ENCODE results near the gene SHMT2. TPM values are rescaled to one million over a fixed set of nuclear protein-coding genes. Genes with fewer than 3 reads are reported as not detected.

SHMT2 gene
- total RNA-seq, 1 donor from 2014 or later = 90.2 TPM

GRCh38 chr12:57188090-57188425, 41.5 kb upstream of the SHMT2 start:
- H2AFZ ChIP-seq (replicated peaks) = no peak overlapping the region
- no peak overlapping the region for H3K4me3 Mint-ChIP-seq
- H3K27ac Mint-ChIP-seq = no peak overlapping the region
- H3K9me3 Mint-ChIP-seq = no peaks in the 10 kb centered on the region
- no peaks in the 10 kb centered on the region for H3K4me1 Mint-ChIP-seq
- H3K79me2 ChIP-seq (ENCODE audit: low read depth) = no peaks in the 10 kb centered on the region
- no peak overlapping the region for H3K4me3 ChIP-seq
- H3K4me1 ChIP-seq = no peaks in the 10 kb centered on the region
- no peak overlapping the region for H3K9ac ChIP-seq
- H3K27ac ChIP-seq = no peak overlapping the region
- no peaks in the 10 kb centered on the region for H3K27me3 ChIP-seq
- H3K4me2 ChIP-seq = no peak overlapping the region
- peaks cover 4% of the 10 kb centered on the region for H4K20me1 ChIP-seq (ENCODE audit: low read depth)
- DNase-seq (ENCODE audit: low spot score) = no peak
- H3K27me3 Mint-ChIP-seq (ENCODE audit: insufficient read depth, low read depth) = peaks cover 12% of the 10 kb centered on the region
- no peaks in the 10 kb centered on the region for H3F3A ChIP-seq (ENCODE audit: low read depth)
- no peaks in the 10 kb centered on the region for H3K9me3 ChIP-seq (ENCODE audit: low read depth)
- TF ChIP-seq CTCF (IDR thresholded peaks at IDR 0.05) = no peak
- TF ChIP-seq EZH2phosphoT487 (IDR thresholded peaks at IDR 0.05) = no peak
- no peak for TF ChIP-seq EZH2 (IDR thresholded peaks at IDR 0.05)
- H3K36me3 Mint-ChIP-seq = peaks cover 36% of the 10 kb centered on the region
- H3K36me3 ChIP-seq = no peaks in the 10 kb centered on the region

GRCh38 chr12:57190037-57190436, 39.5 kb upstream of the SHMT2 start:
- H3K4me3 Mint-ChIP-seq = no peak overlapping the region
- no peaks in the 10 kb centered on the region for H3K4me1 Mint-ChIP-seq
- Histone ChIP-seq H3K4me3 (no peak overlapping the region), H3K4me1 (no peaks in the 10 kb centered on the region), H3K4me2 (no peak overlapping the region), H3K9ac (no peak overlapping the region), H3K36me3 (no peaks in the 10 kb centered on the region), H3F3A (ENCODE audit: low read depth) (no peaks in the 10 kb centered on the region), H3K79me2 (ENCODE audit: low read depth) (no peaks in the 10 kb centered on the region), H3K9me3 (ENCODE audit: low read depth) (no peaks in the 10 kb centered on the region), H4K20me1 (ENCODE audit: low read depth) (no peaks in the 10 kb centered on the region), H3K27me3 (no peaks in the 10 kb centered on the region), H2AFZ (replicated peaks) (no peak overlapping the region), H3K27ac (no peak overlapping the region)
- no peak overlapping the region for H3K27ac Mint-ChIP-seq
- H3K9me3 Mint-ChIP-seq = no peaks in the 10 kb centered on the region
- peaks cover 32% of the 10 kb centered on the region for H3K36me3 Mint-ChIP-seq
- no peak for DNase-seq (ENCODE audit: low spot score)
- TF ChIP-seq EZH2phosphoT487 (IDR thresholded peaks at IDR 0.05) = no peak
- no peak for TF ChIP-seq CTCF (IDR thresholded peaks at IDR 0.05)
- TF ChIP-seq EZH2 (IDR thresholded peaks at IDR 0.05) = no peak
- H3K27me3 Mint-ChIP-seq (ENCODE audit: insufficient read depth, low read depth) = peaks cover 12% of the 10 kb centered on the region

- Mint-ChIP-seq H3K27ac (no peak overlapping the region), H3K4me1 (no peaks in the 10 kb centered on the region), H3K9me3 (no peaks in the 10 kb centered on the region), H3K27me3 (ENCODE audit: insufficient read depth, low read depth) (peaks cover 12% of the 10 kb centered on the region), H3K36me3 (peaks cover 34% of the 10 kb centered on the region), H3K4me3 (no peak overlapping the region)
- Histone ChIP-seq H3K9ac (no peak overlapping the region), H3K36me3 (no peaks in the 10 kb centered on the region), H3K4me3 (no peak overlapping the region), H2AFZ (replicated peaks) (no peak overlapping the region), H3K27ac (no peak overlapping the region), H3F3A (ENCODE audit: low read depth) (no peaks in the 10 kb centered on the region), H3K9me3 (ENCODE audit: low read depth) (no peaks in the 10 kb centered on the region), H3K4me1 (no peaks in the 10 kb centered on the region), H3K79me2 (ENCODE audit: low read depth) (no peaks in the 10 kb centered on the region), H4K20me1 (ENCODE audit: low read depth) (no peaks in the 10 kb centered on the region), H3K4me2 (no peak overlapping the region), H3K27me3 (no peaks in the 10 kb centered on the region)
- TF ChIP-seq CTCF (IDR thresholded peaks at IDR 0.05) = no peak
- no peak for TF ChIP-seq EZH2 (IDR thresholded peaks at IDR 0.05)
- TF ChIP-seq EZH2phosphoT487 (IDR thresholded peaks at IDR 0.05) = no peak
- no peak for DNase-seq (ENCODE audit: low spot score)
These were observed 38.7 kb upstream of the SHMT2 start for GRCh38 chr12:57190821-57191220.

GRCh38 chr12:57191410-57191809, 38.1 kb upstream of the SHMT2 start:
- Histone ChIP-seq H3K9me3 (ENCODE audit: low read depth) (no peaks in the 10 kb centered on the region), H3F3A (ENCODE audit: low read depth) (no peaks in the 10 kb centered on the region), H3K4me3 (no peak overlapping the region), H3K36me3 (no peaks in the 10 kb centered on the region), H3K4me2 (no peak overlapping the region), H3K79me2 (ENCODE audit: low read depth) (no peaks in the 10 kb centered on the region), H3K4me1 (no peaks in the 10 kb centered on the region), H3K27me3 (no peaks in the 10 kb centered on the region), H3K27ac (no peak overlapping the region), H3K9ac (no peak overlapping the region), H2AFZ (replicated peaks) (no peak overlapping the region), H4K20me1 (ENCODE audit: low read depth) (no peaks in the 10 kb centered on the region)
- Mint-ChIP-seq H3K4me3 (no peak overlapping the region), H3K27me3 (ENCODE audit: insufficient read depth, low read depth) (peaks cover 12% of the 10 kb centered on the region), H3K27ac (no peak overlapping the region), H3K4me1 (no peaks in the 10 kb centered on the region), H3K36me3 (peaks cover 30% of the 10 kb centered on the region), H3K9me3 (no peaks in the 10 kb centered on the region)
- TF ChIP-seq EZH2 (IDR thresholded peaks at IDR 0.05) (no peak), EZH2phosphoT487 (IDR thresholded peaks at IDR 0.05) (no peak), CTCF (IDR thresholded peaks at IDR 0.05) (no peak)
- DNase-seq (ENCODE audit: low spot score) = no peak
